Dermis blood vessel endothelial cell (primary cell): ENCODE results near the gene GGTLC2. TPM values are rescaled to one million over a fixed set of nuclear protein-coding genes. Genes with fewer than 3 reads are reported as not detected.
"Not testable (repeated sequence)": the region's sequence is repeated elsewhere in the genome, so short reads cannot be mapped to it uniquely, and the experiment has no call there.

Source experiments
- DNase-seq: peaks from one replicate; pipeline ENCODE4 v3.0.0; 2010
- total RNA-seq: library from RNA; depleted of rRNA; stranded (reverse); fragments of >200 nt; gene quantifications from 2 replicates; pipeline ENCODE4 v1.2.3, GENCODE V29; 2014

The GGTLC2 gene
- total RNA-seq, 1 donor from 2014 or later, result not detected

GRCh38 chr22:22669093-22669492 is 24.7 kb downstream of the GGTLC2 start:
- no peak for DNase-seq

DNA sequence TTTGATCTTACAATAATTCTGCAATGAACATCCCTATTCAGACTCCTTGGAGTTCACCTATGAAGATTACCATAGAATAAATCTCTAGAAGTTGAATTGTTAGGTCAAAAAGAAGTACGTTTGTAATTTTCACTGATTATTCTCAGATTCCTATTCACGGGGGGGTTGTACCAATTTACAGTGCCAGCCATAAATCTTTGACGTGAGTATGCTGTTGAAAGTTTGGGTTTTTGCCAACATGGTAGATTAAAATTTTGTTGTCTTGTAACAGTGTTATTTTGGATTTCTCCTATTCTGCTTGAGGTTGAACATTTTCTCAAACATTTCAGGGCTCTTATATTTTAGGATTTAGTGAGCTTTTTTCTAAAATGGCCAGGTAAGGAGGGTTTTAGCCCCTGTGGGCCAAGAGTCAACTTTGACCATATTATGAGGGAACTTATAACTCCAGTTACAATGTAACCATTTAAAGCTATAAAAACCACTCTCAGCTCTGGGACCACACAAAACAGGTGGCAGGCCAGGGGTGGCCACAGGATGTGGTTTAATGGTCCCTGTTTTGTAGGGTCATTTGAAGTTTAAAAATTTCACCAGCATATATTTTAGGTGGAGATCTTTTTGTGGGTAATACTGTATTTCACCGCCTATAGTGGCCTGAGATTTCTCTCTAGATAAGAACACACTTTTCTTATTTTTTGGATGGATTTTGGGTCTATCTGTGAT is 25.8 kb downstream of the GGTLC2 start:
- no peak for DNase-seq

GRCh38 chr22:22671506-22671905 is 27.1 kb downstream of the GGTLC2 start:
- DNase-seq, result no peak

DNA sequence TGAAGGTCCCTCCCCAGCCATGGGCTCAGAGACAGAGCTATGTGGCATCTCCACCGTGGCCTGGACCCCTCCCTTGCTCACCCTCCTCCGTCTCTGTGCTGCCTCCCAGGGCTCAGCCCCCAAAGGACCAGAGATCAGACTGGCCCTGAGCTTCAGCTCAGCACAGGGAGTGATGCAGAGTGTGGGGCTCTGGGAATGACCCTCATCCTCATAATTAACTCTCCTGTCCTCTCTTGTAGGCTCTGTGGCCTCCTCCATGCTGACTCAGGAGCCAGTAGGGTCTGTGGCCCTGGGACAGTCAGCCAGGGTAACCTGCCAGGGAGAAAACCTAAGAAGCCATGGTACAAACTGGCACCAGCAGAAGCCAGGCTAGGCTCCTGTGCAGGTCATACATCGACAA is 28.7 kb downstream of the GGTLC2 start:
- no peak for DNase-seq

- DNase-seq, result no peak
These were observed 29.2 kb downstream of the GGTLC2 start for GRCh38 chr22:22673628-22674027.

- no peak for DNase-seq
These were observed 30.1 kb downstream of the GGTLC2 start for GRCh38 chr22:22674467-22674866.

DNA sequence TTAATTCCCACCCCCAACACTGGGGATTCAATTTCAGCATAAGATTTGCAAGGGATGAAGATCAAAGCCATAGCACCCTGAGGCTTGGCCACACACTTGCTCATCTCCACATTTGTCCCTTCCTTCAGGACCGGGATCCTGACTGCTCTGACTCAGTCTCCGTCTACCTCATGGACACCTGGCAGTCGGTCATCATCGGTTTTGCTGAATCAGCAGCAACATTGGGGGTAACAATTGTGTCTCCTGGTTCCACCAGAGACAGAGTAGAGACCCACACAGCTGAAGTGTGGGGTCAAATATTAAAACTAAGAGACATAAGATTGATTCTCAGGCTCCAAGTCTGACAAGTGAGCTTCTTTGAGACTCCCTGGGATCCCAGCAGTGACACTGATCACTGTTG is 34.6 kb downstream of the GGTLC2 start:
- no peak for DNase-seq

DNA sequence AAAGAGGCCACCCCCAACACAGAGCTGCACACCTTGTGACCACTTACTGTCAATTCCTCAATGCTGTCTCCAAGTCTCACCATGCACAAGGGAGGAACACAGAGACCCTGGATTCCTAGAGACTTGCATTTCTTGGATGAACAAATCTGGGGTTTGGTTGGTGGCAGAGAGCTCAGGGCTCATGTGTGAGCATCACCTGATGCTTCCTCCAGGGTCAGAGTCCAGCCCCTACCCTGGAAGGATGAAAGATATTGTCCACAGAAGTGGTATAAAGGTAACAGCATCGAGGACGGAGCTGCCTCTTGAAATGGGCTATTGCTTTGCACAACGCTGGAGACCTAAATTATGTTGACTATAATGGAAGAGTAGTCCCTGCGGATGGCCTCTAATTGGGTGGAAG is 36.0 kb downstream of the GGTLC2 start:
- DNase-seq, result no peak

- no peak for DNase-seq
These were observed 36.9 kb downstream of the GGTLC2 start for GRCh38 chr22:22681221-22681739.

- DNase-seq, result no peak
These were observed 37.8 kb downstream of the GGTLC2 start for GRCh38 chr22:22682196-22682595.

DNA sequence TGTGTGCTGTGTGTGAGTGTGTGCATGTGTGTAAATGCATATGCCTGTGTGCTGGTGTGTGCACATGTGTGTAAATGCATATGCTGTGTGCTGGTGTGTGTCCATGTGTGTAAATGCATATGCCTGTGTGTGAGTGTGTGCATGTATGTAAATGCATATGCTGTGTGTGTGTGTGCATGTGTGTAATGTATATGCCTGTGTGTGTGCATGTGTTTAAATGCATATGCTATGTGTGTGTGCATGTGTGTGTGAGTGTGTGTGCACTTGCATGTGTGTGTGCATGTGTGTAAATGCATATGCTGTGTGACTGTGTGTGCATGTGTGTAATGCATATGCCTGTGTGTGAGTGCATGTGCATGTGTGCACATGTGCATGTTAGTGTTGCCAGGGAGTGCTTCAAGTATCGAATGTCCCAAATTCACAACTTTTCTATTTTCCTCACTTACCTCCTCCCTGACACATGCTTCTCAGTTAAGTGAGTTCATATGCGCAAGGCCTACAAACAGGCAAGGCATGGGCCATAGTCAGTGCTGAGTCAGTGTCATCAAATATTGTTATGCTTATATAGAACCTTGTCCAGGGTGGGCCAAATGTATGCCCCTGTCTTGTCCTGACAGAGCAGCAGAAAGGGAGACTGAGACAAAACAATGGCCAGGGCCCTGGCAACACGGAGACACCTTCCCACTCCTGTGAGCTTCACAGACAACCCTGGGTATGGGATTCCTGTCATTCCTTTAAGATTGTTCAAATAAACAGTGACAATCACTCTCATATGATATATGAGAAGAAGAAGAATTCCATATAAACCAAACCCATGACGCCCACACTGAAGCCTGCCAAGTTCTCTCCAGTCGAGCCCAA is 38.6 kb downstream of the GGTLC2 start:
- DNase-seq, result no peak

- no peak for DNase-seq
These were observed 39.4 kb downstream of the GGTLC2 start for GRCh38 chr22:22683668-22684361.

DNA sequence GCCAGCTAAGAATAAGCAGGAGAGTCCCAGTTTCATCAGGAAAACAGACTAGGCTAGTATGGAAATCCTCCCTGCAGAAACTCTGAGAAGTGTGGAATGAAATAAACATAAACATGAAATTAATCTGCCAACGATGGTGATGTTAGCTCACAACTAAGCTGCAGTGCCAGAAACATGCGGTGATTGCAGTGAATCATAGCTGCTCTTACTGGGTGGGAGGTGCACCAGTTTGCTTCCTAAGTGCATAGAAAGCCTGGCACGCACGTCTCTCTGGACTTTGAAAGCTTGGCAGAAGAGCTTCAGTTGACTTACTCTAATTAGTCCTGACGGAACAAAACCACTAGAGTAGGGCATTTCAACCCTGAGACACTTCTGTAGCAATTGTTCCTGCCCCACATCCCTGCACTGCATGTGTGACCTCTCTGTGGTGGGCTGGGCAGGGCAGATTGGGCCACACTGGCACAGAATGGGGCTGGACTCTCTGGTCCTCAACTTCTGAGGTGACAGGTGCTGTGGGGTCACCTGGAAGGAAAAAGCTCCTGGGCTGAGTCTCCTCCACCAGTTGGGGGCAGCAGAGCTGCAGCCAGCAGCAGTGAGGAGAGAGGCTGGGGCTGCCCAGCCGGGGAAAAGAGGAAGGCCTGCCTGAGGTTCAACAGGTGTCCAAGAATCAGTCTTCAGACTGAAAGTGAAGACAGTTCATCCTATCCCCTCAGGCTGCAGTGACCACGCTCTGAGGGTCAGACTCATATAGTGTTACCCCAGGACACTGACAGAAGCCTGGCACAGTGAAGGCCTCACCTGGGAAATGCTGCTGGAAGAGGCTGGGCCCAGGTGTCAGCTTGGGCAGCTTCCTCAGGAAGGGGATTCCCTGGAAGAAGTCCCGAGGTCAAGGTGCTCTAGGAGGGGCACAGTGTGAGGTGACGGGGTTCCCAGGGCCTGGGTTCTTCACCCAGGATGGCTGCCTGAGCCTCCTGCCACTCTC is 40.5 kb downstream of the GGTLC2 start:
- DNase-seq, result peak; percentile 34

DNA sequence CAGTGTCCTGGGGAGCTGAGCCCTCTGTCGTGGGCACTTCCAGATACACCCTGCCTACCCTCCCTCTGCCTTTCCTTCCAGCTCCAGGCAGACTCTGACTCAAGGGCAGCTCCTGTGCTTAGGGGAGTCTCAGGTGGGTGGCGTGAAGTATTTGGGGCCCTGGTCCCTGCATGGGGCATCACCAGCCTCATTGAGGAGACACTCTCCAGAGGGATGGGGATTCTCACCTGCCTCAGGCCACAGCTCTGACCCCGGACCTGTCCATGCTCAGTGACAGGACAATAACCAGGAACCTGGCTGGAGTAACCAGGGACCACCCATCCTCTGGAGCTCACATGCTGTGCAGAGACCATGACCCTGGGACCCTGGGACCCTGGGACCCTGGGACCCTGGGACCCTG is 41.2 kb downstream of the GGTLC2 start:
- no peak for DNase-seq

DNA sequence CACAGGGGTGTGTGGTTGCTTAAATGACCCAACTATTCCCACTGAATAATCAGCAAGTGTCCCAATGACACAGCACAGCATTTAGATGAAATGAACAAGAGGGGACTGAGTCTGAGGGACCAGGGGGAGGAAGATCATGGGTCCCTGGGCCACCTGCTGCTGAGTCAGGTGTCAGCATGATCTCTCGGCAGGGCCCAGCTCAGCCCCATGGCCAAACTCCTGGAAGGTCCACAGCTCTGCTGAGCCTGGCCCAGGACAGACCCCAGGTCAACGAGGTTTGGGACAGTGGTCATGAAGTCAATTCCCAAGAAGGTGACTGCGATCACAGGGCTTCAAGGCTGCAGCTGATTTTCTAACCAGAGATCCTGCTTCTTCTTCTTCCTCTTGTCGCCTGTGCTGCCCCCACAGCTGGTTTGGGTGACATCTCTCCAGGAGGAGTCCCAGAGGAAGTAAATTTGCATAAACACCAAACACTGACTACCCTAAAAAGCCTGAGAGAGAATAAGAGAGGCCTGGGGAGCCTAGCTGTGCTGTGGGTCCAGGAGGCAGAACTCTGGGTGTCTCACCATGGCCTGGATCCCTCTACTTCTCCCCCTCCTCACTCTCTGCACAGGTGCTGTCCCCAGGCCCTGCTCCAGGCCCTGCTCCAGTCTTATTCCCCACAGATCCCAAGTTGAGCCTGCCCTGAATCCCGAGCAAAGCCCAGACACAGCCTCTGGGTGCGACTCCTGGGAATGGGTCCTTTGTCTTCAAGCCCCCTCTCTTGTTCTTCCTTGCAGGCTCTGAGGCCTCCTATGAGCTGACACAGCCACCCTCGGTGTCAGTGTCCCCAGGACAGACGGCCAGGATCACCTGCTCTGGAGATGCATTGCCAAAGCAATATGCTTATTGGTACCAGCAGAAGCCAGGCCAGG is 42.0 kb downstream of the GGTLC2 start:
- not testable (repeated sequence) for DNase-seq

DNA sequence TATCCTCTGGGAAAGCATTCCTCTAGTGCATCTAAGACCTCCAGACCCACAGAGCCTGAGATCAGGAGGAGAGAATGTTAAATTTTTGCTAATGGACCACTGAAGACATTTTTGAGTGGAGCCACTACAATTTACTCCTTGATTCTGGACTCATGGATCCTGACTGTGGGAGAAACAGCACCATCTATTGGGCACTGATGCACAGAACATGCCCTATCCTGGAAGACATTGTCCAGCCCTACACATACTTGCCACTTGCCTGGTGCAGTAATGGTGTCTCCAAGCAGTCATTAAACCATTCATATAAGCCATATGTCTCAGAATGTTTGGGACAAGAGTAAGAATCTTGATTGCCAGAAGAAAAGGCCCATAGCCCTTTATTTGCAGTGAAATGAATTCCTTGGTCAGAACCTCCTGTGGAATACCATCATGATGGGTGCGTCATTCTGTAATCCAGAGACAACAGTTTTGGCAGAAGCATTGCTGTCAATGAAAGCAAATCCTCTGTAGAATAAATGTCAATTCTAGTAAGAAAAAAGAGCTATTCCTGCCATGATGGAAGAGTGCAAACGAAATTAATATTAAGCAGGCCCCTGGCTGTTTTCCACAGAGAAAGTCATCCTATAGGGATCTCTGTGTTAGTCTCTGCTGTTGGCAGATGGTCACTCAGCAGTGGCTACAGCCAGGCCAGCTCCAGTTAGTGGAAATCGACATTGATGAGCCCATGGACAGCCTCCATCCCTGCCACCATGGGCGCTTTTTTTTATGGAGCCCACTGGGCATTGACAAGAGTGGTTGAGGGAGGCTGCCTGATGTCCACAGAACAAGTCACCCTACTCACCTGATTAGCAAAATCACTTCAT is 43.5 kb downstream of the GGTLC2 start:
- peak; percentile 73 for DNase-seq

DNA sequence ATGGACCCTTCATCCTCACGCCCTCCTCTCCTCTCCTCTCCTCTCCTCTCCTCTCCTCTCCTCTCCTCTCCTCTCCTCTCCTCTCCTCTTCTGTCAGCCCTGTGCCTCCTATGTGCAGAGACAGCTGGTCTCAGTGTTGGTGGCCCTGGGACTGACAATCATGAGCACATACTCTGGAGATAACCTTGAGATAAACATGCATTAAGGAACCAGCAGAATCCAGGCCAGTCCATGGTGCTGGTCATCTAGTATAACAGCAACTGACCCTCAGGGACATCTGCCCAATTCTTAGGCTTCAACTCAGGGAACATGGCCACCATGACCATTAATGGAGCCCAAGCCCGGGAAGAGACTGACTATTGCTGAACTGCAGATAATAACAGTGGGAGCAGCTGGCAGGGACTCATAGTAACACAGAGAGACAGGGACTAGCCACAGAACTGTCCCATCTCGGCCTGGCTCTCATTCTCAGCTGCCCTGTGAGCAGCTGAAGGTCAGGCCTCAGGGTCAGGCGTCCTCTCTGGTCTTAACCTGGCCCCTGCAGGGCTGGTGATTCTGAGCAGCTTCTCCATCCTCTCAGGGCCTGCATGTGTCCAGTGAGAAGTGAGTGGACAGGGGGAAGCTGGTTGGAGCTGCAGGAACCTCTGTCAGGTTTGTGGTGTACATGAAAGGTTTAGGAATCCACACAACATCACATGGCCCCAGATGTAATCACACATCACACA is 45.4 kb downstream of the GGTLC2 start:
- no peak for DNase-seq

DNA sequence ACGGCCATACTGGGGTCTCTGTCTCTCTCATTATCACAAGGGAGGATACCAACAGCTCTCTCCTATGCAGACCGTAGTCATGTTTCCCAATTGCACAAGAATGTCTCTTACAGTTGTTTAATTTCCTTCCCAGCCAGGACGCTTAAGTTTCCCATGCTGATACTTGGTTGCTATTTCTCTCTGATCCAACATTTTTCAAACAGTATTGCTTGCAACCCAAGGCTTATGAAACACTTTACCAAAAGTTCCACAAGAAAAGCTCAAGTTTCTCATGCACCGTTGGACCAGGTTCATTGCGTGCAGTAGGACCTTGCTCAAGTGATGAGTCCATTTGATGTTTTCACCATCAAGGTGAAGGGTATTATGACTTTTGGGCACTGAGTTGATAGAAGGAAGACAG is 46.6 kb downstream of the GGTLC2 start:
- no peak for DNase-seq
